A673 (cell line): ENCODE data around the gene PODXL. TPM values are rescaled to one million over a fixed set of nuclear protein-coding genes. Genes with fewer than 3 reads are reported as not detected.

ENCODE experiments used
- BruUV-seq: library from RNA; stranded (reverse); fragments of 400-500 nt; replicated peaks from 2 replicates; lab custom pipeline; 2021; lab: Mats Ljungman, UMichigan
- CTCF ChIA-PET: fragments of 300-600 bp; sonication (Branson Sonifier 250); formaldehyde crosslinking; loops from one replicate; lab custom pipeline; 2022; ENCODE audit warnings: antibody characterized with exemption; lab: Charles Lee
- POLR2A ChIA-PET: fragments of 300-600 bp; sonication (Branson Sonifier 250); formaldehyde crosslinking; loops from one replicate; lab custom pipeline; 2022; ENCODE audit warnings: antibody characterized with exemption; ENCODE audit not compliant: low non-redundant PET; lab: Charles Lee
- DNase-seq: peaks from one replicate; pipeline ENCODE4 v3.0.0-alpha.2; 2015; ENCODE audit warnings: low spot score
- H3K27ac ChIP-seq: fragments of 200-600 bp; sonication (generic); 2 replicates; pipeline ENCODE4 v1.5.1; 2016; ENCODE audit warnings: mixed run types, low read depth, mild to moderate bottlenecking, mixed read lengths, antibody characterized with exemption, low read length; ENCODE audit not compliant: poor library complexity, severe bottlenecking
- H3K27me3 ChIP-seq: fragments of 200-600 bp; sonication (generic); replicated peaks from 2 replicates; pipeline ENCODE4 v1.6.1; 2017; ENCODE audit warnings: mixed run types, low read depth, mild to moderate bottlenecking, mixed read lengths, antibody characterized with exemption, low read length; ENCODE audit not compliant: insufficient read depth, poor library complexity
- H3K36me3 ChIP-seq: fragments of 200-600 bp; sonication (generic); 2 replicates; pipeline ENCODE4 v1.6.1; 2016; ENCODE audit warnings: mixed run types, mild to moderate bottlenecking, mixed read lengths, antibody characterized with exemption, low read length; ENCODE audit not compliant: insufficient read depth, poor library complexity, severe bottlenecking
- H3K4me1 ChIP-seq: fragments of 200-600 bp; sonication (generic); 2 replicates; pipeline ENCODE4 v1.6.1; 2017; ENCODE audit warnings: mixed run types, mild to moderate bottlenecking, mixed read lengths, antibody characterized with exemption, low read length; ENCODE audit not compliant: insufficient read depth, poor library complexity, severe bottlenecking
- H3K4me3 ChIP-seq: fragments of 200-600 bp; sonication (generic); 2 replicates; pipeline ENCODE4 v1.5.1; 2016; ENCODE audit warnings: low read depth, mixed run types, mild to moderate bottlenecking, mixed read lengths, low read length; ENCODE audit not compliant: poor library complexity, severe bottlenecking
- H3K9me3 ChIP-seq: fragments of 200-600 bp; sonication (generic); 2 replicates; pipeline ENCODE4 v1.6.1; 2016; ENCODE audit warnings: mixed run types, low read depth, mild to moderate bottlenecking, mixed read lengths, antibody characterized with exemption, low read length; ENCODE audit not compliant: poor library complexity, severe bottlenecking
- EZH2 ChIP-seq: fragments of 200-600 bp; sonication (generic); IDR thresholded peaks from 2 replicates; pipeline ENCODE4 v1.6.1; 2017; ENCODE audit warnings: borderline replicate concordance, low read depth, mild to moderate bottlenecking, mixed read lengths, antibody characterized with exemption, low read length; ENCODE audit not compliant: poor library complexity, severe bottlenecking
- intact Hi-C: fragments of 100-400 bp; cut with micrococcal nuclease; formaldehyde crosslinking; loops from one replicate; pipeline ENCODE4 v1.10.0; 2022; ENCODE audit not compliant: unreplicated experiment
- total RNA-seq: library from RNA; stranded (reverse); gene quantifications from 2 replicates; pipeline ENCODE4 v1.2.3, GENCODE V29; 2021
- TF ChIP-seq, protein P1 (sequence below): fragments of 300-800, 200-600 bp; sonication (generic); conservative IDR thresholded peaks from 2 replicates; pipeline ENCODE4 v1.5.1; 2017; ENCODE audit warnings: low read depth, mild to moderate bottlenecking, antibody characterized with exemption, low read length, moderate library complexity, mixed read lengths

The PODXL gene
- total RNA-seq, 1 experiment from 2014 or later: 22.1 TPM

DNA sequence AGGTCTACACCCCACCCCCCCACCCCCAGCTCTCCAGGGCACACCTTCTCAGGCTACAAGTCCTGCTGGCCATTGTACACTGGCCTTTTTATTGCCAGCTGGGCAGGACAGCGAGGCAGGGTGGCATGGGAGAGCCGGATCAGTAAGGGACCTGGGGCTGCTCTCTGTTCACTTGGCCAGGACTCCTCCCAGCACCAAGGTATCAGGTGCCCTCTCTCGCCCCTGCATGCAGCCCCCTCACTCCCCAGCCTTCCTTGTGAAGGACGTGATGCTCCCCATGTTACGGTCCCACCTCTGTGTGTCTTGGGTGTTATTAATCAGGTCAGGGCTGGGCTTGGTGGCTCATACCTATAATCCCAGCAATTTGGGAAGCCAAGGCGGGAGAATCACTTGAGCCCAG, 26.3 kb downstream of the PODXL start:
- H3K9me3 ChIP-seq: no peaks in the 10 kb centered on the region
- TF ChIP-seq EZH2: no peak
- TF ChIP-seq, protein P1, sequence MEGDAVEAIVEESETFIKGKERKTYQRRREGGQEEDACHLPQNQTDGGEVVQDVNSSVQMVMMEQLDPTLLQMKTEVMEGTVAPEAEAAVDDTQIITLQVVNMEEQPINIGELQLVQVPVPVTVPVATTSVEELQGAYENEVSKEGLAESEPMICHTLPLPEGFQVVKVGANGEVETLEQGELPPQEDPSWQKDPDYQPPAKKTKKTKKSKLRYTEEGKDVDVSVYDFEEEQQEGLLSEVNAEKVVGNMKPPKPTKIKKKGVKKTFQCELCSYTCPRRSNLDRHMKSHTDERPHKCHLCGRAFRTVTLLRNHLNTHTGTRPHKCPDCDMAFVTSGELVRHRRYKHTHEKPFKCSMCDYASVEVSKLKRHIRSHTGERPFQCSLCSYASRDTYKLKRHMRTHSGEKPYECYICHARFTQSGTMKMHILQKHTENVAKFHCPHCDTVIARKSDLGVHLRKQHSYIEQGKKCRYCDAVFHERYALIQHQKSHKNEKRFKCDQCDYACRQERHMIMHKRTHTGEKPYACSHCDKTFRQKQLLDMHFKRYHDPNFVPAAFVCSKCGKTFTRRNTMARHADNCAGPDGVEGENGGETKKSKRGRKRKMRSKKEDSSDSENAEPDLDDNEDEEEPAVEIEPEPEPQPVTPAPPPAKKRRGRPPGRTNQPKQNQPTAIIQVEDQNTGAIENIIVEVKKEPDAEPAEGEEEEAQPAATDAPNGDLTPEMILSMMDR: no peak
- no peaks in the 10 kb centered on the region for H3K36me3 ChIP-seq
- intact Hi-C loops: no loop called here
- CTCF ChIA-PET: no interaction called here
- POLR2A ChIA-PET: no interaction called here
- no peak overlapping the region for H3K27ac ChIP-seq
- BruUV-seq: no TSS peak
- no peak overlapping the region for H3K4me3 ChIP-seq
- no peaks in the 10 kb centered on the region for H3K4me1 ChIP-seq
- no peaks in the 10 kb centered on the region for H3K27me3 ChIP-seq
- DNase-seq: no peak

DNA sequence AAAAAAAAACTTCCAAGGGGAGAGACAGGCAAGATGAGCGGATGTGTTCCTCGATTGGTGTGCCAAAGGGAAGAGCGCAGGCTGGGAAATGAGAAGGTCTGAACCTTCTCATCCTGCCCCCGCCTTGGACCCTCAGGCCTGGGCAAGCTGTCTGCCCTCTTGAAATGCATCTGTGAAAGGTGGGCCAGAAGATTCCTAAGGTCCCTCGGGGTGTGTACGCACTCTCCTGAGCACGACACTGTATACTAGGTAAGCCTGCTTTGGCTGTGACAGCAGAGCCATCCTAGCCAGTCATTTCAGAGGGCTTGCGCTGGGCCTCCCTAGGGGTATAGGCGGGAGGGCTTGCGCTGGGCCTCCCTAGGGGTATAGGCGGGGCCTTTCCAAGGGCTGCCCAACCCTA, 26.8 kb downstream of the PODXL start:
- Histone ChIP-seq H3K9me3 (no peaks in the 10 kb centered on the region), H3K27me3 (no peaks in the 10 kb centered on the region), H3K4me1 (no peaks in the 10 kb centered on the region), H3K4me3 (no peak overlapping the region), H3K27ac (no peak overlapping the region), H3K36me3 (no peaks in the 10 kb centered on the region)
- intact Hi-C loops: no loop called here
- POLR2A ChIA-PET: no interaction called here
- CTCF ChIA-PET: no interaction called here
- no peak for TF ChIP-seq EZH2
- TF ChIP-seq, protein P1: no peak
- no peak for DNase-seq
- BruUV-seq: no TSS peak

DNA sequence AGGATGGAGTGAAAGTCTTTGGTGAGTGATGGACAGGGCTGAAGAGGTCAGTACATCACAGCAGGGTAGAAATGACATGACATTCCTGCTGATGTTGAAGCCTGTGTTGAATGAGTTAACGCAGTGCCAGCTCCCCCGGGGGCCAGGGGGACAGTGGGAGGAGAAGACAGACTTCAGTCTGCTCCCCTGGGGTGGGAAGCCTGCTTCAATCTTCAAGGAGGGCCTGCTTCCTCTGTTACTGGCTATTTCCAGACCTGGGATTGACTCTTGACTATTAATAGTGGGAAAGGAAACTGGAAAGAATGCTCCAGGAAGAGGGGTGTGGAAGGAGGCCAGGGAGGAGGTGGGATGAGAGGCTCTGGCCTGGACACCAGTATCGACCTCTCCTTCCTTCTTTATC, 27.2 kb downstream of the PODXL start:
- Histone ChIP-seq H3K4me1 (no peaks in the 10 kb centered on the region), H3K27me3 (no peaks in the 10 kb centered on the region), H3K27ac (no peak overlapping the region), H3K36me3 (no peaks in the 10 kb centered on the region), H3K4me3 (no peak overlapping the region), H3K9me3 (no peaks in the 10 kb centered on the region)
- intact Hi-C loops: no loop called here
- BruUV-seq: no TSS peak
- no peak for DNase-seq
- CTCF ChIA-PET: no interaction called here
- TF ChIP-seq EZH2: no peak
- TF ChIP-seq, protein P1: no peak
- POLR2A ChIA-PET: no interaction called here
